ENCODE measurements around the gene NOX5. TPM values are rescaled to one million over a fixed set of nuclear protein-coding genes. Genes with fewer than 3 reads are reported as not detected.

The NOX5 gene
- total RNA-seq, 2 experiments from 2014 or later, result not detected

- intact Hi-C loops (cut with DNase I, micrococcal nuclease), result no loop called here
- CTCF ChIA-PET, result interaction anchor here (0.6 kb wide), 1 partner anchor 23 kb away, joined by 4 read pairs; no protein-coding TSS in a partner anchor
- Histone ChIP-seq H3K9me3 (ENCODE audit: control insufficient read depth in 1 of 2, insufficient read depth in 1 of 2, low read length in 2 of 2) (peaks cover 0 to 14% of the 10 kb centered on the region in 2 experiments), H3K27ac (ENCODE audit: low read depth in 1 of 2, low read length in 2 of 2) (no peak overlapping the region), H3K4me1 (ENCODE audit: insufficient read depth, low read length) (no peaks in the 10 kb centered on the region), H3K27me3 (ENCODE audit: control insufficient read depth in 1 of 2, insufficient read depth in 2 of 2, low read length in 2 of 2) (peaks cover 5 to 17% of the 10 kb centered on the region in 2 experiments), H3K4me3 (ENCODE audit: low read length) (no peak overlapping the region), H3K36me3 (ENCODE audit: insufficient read depth, low read length) (no peaks in the 10 kb centered on the region)
- H3K9me3 Mint-ChIP-seq, result no peaks in the 10 kb centered on the region
- no peaks in the 10 kb centered on the region for H3K36me3 Mint-ChIP-seq (ENCODE audit: low read depth)
- ATAC-seq (ENCODE audit: poor library complexity) (no peak), DNase-seq (no peak)
- no peaks in the 10 kb centered on the region for H3K4me1 Mint-ChIP-seq (ENCODE audit: low read depth)
- no peak for TF ChIP-seq CTCF (IDR thresholded peaks at IDR 0.05)
- no peak overlapping the region for H3K27ac Mint-ChIP-seq
- POLR2A ChIA-PET, result no interaction called here
- H3K4me3 Mint-ChIP-seq, result no peak overlapping the region
- peaks cover 44% of the 10 kb centered on the region for H3K27me3 Mint-ChIP-seq
These were observed 35.5 kb upstream of the NOX5 start for GRCh38 chr15:68979006-68979405.

GRCh38 chr15:68979816-68980215 is 34.7 kb upstream of the NOX5 start:
- no peak for TF ChIP-seq CTCF (IDR thresholded peaks at IDR 0.05)
- ATAC-seq (ENCODE audit: poor library complexity) (no peak), DNase-seq (no peak)
- Histone ChIP-seq H3K27ac (ENCODE audit: low read depth in 1 of 2, low read length in 2 of 2) (no peak overlapping the region), H3K4me1 (ENCODE audit: insufficient read depth, low read length) (no peaks in the 10 kb centered on the region), H3K4me3 (ENCODE audit: low read length) (no peak overlapping the region), H3K9me3 (ENCODE audit: control insufficient read depth in 1 of 2, insufficient read depth in 1 of 2, low read length in 2 of 2) (peaks cover 0 to 14% of the 10 kb centered on the region in 2 experiments), H3K27me3 (ENCODE audit: control insufficient read depth in 1 of 2, insufficient read depth in 2 of 2, low read length in 2 of 2) (peaks cover 0 to 14% of the 10 kb centered on the region in 2 experiments), H3K36me3 (ENCODE audit: insufficient read depth, low read length) (no peaks in the 10 kb centered on the region)
- intact Hi-C loops (cut with DNase I, micrococcal nuclease), result no loop called here
- H3K4me3 Mint-ChIP-seq, result no peak overlapping the region
- ChIA-PET CTCF (no interaction called here), POLR2A (no interaction called here)
- no peaks in the 10 kb centered on the region for H3K4me1 Mint-ChIP-seq (ENCODE audit: low read depth)
- no peak overlapping the region for H3K27ac Mint-ChIP-seq
- no peaks in the 10 kb centered on the region for H3K9me3 Mint-ChIP-seq
- no peaks in the 10 kb centered on the region for H3K36me3 Mint-ChIP-seq (ENCODE audit: low read depth)
- H3K27me3 Mint-ChIP-seq, result peaks cover 36% of the 10 kb centered on the region

DNA sequence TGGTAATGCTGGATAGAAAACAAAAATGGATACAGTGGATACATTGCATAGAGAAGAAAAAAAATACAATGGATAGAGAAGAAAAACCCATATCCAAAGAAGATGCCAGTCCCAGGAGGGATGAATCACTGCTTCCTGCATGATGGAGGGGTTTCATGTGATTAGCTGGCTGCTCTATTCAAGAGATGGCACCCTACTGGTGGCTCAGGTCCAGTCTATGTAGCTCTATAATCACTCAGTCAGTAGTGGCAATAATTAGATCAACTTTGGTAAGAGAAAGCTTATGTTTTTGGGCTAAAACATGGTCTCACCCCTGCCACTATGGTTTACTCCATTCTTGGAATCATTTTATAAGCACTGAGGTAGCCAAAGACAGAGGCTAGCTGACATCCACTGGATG is 33.7 kb upstream of the NOX5 start:
- H3K4me1 ChIP-seq (ENCODE audit: insufficient read depth, low read length), result no peaks in the 10 kb centered on the region
- no peak for TF ChIP-seq CTCF (IDR thresholded peaks at IDR 0.05)
- H3K27me3 ChIP-seq (ENCODE audit: control insufficient read depth in 1 of 2, insufficient read depth in 2 of 2, low read length in 2 of 2), result peaks cover 0 to 13% of the 10 kb centered on the region in 2 experiments
- H3K4me3 ChIP-seq (ENCODE audit: low read length), result no peak overlapping the region
- ChIA-PET POLR2A (no interaction called here), CTCF (no interaction called here)
- H3K9me3 ChIP-seq (ENCODE audit: control insufficient read depth in 1 of 2, insufficient read depth in 1 of 2, low read length in 2 of 2), result peaks cover 0 to 9% of the 10 kb centered on the region in 2 experiments
- intact Hi-C loops (cut with DNase I, micrococcal nuclease), result no loop called here
- no peaks in the 10 kb centered on the region for H3K9me3 Mint-ChIP-seq
- H3K36me3 Mint-ChIP-seq (ENCODE audit: low read depth), result no peaks in the 10 kb centered on the region
- no peak overlapping the region for H3K27ac ChIP-seq (ENCODE audit: low read depth in 1 of 2, low read length in 2 of 2)
- H3K36me3 ChIP-seq (ENCODE audit: insufficient read depth, low read length), result no peaks in the 10 kb centered on the region
- no peak overlapping the region for H3K4me3 Mint-ChIP-seq
- peaks cover 32% of the 10 kb centered on the region for H3K27me3 Mint-ChIP-seq
- no peak overlapping the region for H3K27ac Mint-ChIP-seq
- ATAC-seq (ENCODE audit: poor library complexity) (no peak), DNase-seq (no peak)
- H3K4me1 Mint-ChIP-seq (ENCODE audit: low read depth), result no peaks in the 10 kb centered on the region

Measured in CD4-positive, alpha-beta T cell (primary cell).